T47D (cell line): ENCODE results near the gene STBD1.
"Not testable (repeated sequence)": the region's sequence is repeated elsewhere in the genome, so short reads cannot be mapped to it uniquely, and the experiment has no call there.

Experiments
- DNase-seq, 2 experiments: peaks; one replicate each; pipeline versions ENCODE4 v3.0.0 to v3.0.0-alpha.2; 2011 to 2012; ENCODE audit warnings: low read depth in 1 of 2, low spot score in 1 of 2
- JUND ChIP-seq: IDR thresholded peaks from 2 replicates; pipeline ENCODE4 v1.6.1; 2012; ENCODE audit warnings: low read depth
- in situ Hi-C: cut with HindIII; loops from 2 replicates; pipeline ENCODE4 v1.10.0; 2016; ENCODE audit warnings: low sequenced_read_pairs, low pct_unique_long_range_greater_than_20kb

The STBD1 gene

GRCh38 chr4:76275486-76276124 lies 30.9 kb upstream of the STBD1 start:
- TF ChIP-seq JUND: no peak
- in situ Hi-C loops: no loop called here
- DNase-seq: no peak

GRCh38 chr4:76276813-76277212 lies 29.7 kb upstream of the STBD1 start:
- in situ Hi-C loops: no loop called here
- no peak for TF ChIP-seq JUND
- DNase-seq: no peak

DNA sequence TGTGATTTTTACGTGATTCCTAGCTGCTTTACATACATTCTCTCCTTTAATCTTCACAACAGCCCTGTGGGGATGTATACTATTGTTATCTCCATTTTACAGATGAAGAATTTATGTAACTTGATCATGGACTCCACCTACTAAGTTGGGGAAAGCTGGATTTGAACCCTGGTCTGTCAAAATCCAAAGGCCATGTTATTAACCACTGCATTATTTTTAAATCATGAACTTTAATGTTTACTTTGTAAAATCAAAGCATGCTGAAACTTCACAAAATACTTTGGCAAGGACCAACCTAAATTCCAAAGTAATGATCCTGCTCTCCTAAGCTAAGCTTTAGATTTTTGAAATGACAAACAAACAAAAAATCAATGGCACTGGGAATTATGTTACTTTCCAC lies 28.9 kb upstream of the STBD1 start:
- no peak for TF ChIP-seq JUND
- in situ Hi-C loops: no loop called here
- DNase-seq: no peak

DNA sequence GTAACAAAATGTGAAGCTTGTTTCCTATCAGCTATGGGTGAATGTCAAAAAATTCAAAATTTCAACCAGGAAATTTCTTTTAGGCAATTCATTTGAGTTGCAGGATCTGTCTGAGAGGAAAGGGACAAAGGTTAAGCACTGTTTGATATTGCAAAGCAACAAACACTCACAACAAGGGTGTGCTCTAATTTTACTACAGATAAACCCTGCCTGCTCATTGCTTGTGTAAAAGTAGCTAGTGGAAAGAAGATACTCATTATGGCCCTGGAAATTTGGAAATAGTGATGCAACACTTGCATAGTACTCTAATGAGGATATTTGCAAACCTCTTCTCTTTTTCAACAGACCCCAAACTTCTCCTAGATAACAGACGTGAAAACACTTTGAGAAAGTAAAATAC lies 27.9 kb upstream of the STBD1 start:
- no peak for TF ChIP-seq JUND
- in situ Hi-C loops: no loop called here
- no peak for DNase-seq

- DNase-seq: no peak
- in situ Hi-C loops: no loop called here
- TF ChIP-seq JUND: no peak
Observed at GRCh38 chr4:76279462-76279861, 27.1 kb upstream of the STBD1 start.

GRCh38 chr4:76280488-76281441 lies 25.8 kb upstream of the STBD1 start:
- DNase-seq: no peak
- no peak for TF ChIP-seq JUND
- in situ Hi-C loops: no loop called here

DNA sequence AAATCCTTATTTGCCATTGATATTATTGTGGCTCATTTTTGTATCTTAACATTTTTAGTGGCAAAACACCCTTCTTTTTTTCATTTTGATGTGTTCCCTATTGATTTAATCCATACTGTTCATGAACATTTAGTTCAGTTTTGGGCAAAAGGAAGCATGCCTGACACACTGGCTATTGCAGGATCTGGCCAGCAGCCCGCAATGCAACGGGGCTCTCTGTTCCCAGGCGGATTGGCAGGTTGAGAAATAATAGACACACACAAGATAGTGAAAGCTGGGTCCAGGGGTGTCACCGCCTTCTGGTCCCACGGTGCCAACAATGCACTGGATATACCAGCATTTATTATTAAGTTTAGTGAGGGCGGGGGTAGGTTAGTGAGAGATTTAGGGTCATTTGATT lies 24.9 kb upstream of the STBD1 start:
- DNase-seq, in situ Hi-C loops: not testable (repeated sequence)

DNA sequence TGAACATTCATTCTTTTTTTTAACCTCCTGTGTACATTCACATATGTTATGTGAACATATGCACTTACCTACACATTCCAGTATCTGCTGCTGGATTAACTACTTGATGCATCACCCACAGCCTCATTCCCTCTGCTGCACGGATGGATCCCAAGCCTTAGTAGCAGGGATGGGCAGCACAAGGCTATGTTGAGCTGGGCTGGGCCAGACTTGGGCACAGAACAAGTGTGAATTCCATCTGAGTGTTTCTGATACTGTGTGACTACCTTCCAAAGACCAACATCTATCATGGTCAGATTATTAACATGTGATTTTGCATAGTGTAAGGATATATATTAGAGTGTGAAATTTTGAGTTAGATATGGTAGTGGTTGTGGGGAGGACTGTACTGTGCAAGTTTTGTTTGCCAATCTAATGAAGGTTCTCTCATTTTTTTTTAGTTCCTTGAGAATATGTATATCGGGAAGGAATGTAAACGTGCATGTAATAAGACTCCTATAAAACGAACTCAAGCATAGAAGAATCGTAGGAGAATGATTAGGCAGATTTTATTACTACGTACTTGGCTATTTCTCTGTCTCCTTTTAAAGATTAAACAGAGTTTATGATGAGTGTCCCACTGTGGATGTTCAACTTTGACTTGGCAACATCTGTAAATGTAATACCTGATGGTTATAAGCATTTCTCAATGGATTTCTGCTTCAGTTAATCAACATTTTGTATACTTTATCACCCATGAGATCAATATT lies 23.4 kb upstream of the STBD1 start:
- no peak for DNase-seq
- no peak for TF ChIP-seq JUND
- in situ Hi-C loops: no loop called here

GRCh38 chr4:76283900-76284299 lies 22.6 kb upstream of the STBD1 start:
- in situ Hi-C loops: no loop called here
- TF ChIP-seq JUND: no peak
- DNase-seq: no peak

DNA sequence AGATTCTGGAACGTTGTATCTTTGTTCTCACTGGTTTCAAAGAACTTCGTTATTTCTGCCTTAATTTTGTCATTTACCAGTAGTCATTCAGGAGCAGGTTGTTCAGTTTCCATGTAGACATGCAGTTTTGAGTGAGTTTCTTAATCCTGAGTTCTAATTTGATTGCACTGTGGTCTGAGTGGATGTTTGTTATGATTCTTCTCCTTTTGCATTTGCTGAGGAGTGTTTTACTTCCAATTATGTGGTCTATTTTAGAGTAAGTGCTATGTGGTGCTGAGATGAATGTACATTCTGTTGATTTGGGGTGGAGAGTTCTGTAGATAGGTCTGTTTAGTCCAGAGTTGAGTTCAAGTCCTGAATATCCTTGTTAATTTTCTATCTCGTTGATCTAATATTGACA lies 18.7 kb upstream of the STBD1 start:
- DNase-seq, in situ Hi-C loops: not testable (repeated sequence)

GRCh38 chr4:76292730-76293129 lies 13.8 kb upstream of the STBD1 start:
- no peak for TF ChIP-seq JUND
- in situ Hi-C loops: no loop called here
- DNase-seq: no peak

DNA sequence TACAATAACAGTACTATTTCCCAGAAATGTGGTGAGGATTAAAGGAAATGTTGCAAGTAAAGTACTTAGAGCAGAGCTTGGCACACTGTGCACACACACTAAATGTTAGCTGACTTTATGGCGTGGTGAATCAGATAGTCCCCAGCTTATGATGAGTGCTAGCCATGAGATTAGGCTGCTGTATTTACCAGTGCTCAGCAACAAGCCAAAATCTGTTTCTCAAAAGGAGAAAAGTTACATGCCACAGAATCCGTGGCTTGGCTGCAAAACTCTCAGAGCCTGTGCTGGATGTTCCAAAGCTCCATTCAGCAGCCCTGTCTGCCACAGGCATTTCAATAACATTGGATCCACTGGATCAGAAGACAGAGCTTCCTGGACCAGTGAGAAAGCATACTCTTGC lies 12.8 kb upstream of the STBD1 start:
- DNase-seq: no peak
- in situ Hi-C loops: no loop called here
- TF ChIP-seq JUND: no peak

DNA sequence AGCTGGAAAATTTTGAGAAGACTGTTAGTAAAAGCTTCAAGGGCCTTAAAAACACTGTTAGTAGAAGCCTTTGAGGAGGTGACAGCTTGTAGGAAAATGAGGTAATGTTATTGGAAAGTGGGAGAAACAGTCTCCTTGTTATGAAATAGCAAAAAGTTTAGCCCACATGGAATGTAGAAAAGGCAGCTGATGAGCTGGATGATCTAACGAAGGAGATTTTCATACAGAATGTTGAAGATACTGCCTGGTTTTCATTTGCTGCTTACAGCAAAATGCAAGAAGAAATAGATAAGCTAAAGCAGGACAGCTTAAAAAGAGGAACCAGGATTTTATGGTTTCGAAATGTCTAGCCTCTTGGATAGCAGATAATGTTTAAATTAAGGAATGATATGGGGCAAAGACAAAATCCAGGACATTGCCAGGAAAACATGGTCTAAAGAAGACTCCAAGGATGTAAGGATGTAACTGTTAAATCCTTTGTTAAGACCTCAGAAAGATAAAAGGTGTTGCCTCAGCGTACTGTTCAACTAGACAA lies 10.2 kb upstream of the STBD1 start:
- in situ Hi-C loops: no loop called here
- no peak for DNase-seq
- no peak for TF ChIP-seq JUND
